BJ (cell line): ENCODE measurements around the gene INSR. TPM values are rescaled to one million over a fixed set of nuclear protein-coding genes. Genes with fewer than 3 reads are reported as not detected.
"Not testable (repeated sequence)": the region's sequence is repeated elsewhere in the genome, so short reads cannot be mapped to it uniquely, and the experiment has no call there.

Experiments
- CTCF ChIA-PET: fragments of 350-600 bp; formaldehyde crosslinking; extraction: SDS; loops from one replicate; lab custom pipeline; 2021; ENCODE audit warnings: antibody characterized with exemption, inconsistent platforms; lab: Yijun Ruan, JAX
- POLR2A ChIA-PET: fragments of 300-600 bp; sonication (Branson Sonifier 250); formaldehyde crosslinking; extraction: SDS; loops from one replicate; lab custom pipeline; 2021; ENCODE audit warnings: antibody characterized with exemption; lab: Charles Lee
- DNase-seq: peaks from one replicate; pipeline ENCODE4 v3.0.0-alpha.2; 2011; ENCODE audit warnings: low read depth
- H3K27me3 ChIP-seq: 2 replicates; pipeline ENCODE4 v1.6.0; 2011; ENCODE audit warnings: low read length; ENCODE audit not compliant: control insufficient read depth, insufficient read depth
- H3K36me3 ChIP-seq: 2 replicates; pipeline ENCODE4 v1.5.1; 2011; ENCODE audit warnings: low read length; ENCODE audit not compliant: control insufficient read depth, insufficient read depth
- H3K4me3 ChIP-seq: 2 replicates; pipeline ENCODE4 v1.5.1; 2011; ENCODE audit warnings: low read depth, mild to moderate bottlenecking, control low read depth, low read length
- CTCF ChIP-seq: IDR thresholded peaks from 2 replicates; pipeline ENCODE4 v1.5.1; 2011; ENCODE audit warnings: low read depth, mild to moderate bottlenecking, control low read depth, inconsistent platforms, low read length, moderate library complexity; ENCODE audit not compliant: insufficient read depth
- polyA plus RNA-seq: library from polyadenylated mRNA; depleted of rRNA; stranded (reverse); fragments of >200 nt; gene quantifications from 2 replicates; pipeline ENCODE4 v1.2.3, GENCODE V29; 2011; rRNA removed

The INSR gene
- polyA plus RNA-seq, 1 experiment, result 5.7 TPM

- H3K27me3 ChIP-seq, result no peaks in the 10 kb centered on the region
- POLR2A ChIA-PET, result no interaction called here
- no peak for DNase-seq
- no peak for TF ChIP-seq CTCF
- CTCF ChIA-PET, result interaction anchor here (1.6 kb wide), 1 partner anchor 204 kb away, joined by 3 read pairs; no protein-coding TSS in a partner anchor
- peaks cover 7% of the 10 kb centered on the region for H3K36me3 ChIP-seq
- H3K4me3 ChIP-seq, result no peak overlapping the region
Observed at GRCh38 chr19:7067716-7068115, 226.5 kb downstream of the INSR start.

- TF ChIP-seq CTCF, result peak; percentile 26; the same call in 1 of the 2 replicates
- H3K4me3 ChIP-seq, DNase-seq, H3K27me3 ChIP-seq, POLR2A ChIA-PET, H3K36me3 ChIP-seq: not testable (repeated sequence)
- CTCF ChIA-PET, result interaction anchor here (1.6 kb wide), 1 partner anchor 203 kb away, joined by 3 read pairs; no protein-coding TSS in a partner anchor
Observed at GRCh38 chr19:7067122-7067521, 227.1 kb downstream of the INSR start.

DNA sequence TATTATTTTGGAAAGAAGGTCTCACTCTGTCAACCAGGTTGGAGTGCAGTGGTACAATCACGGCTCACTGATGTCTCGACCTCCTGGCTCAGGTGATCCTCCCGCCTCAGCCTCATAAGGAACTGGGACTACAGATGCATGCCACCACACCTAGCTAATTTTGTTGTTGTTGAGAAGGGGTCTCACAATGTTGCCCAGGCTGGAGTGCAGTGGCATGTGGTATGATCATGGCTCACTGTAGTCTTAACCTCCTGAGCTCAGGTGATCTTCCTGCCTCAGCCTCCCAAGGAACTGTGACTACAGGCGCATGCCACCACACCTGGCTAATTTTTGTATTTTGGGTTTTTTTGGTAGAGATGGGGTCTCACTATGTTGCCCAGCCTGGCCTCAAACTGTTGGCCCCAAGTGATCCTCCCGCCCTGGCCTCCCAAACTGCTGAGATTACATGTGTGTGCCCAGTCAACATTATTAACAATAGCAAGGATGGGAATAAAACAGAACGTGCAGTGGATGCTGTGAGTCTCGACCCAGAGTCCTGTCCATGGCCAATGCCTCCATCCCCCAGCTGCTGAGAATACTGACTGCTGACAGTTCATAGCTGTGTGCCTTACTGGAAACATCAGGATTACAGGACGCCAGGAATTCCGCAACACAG is 230.3 kb downstream of the INSR start:
- Histone ChIP-seq H3K36me3 (no peaks in the 10 kb centered on the region), H3K4me3 (no peak overlapping the region), H3K27me3 (no peaks in the 10 kb centered on the region)
- no peak for TF ChIP-seq CTCF
- ChIA-PET POLR2A (no interaction called here), CTCF (no interaction called here)
- DNase-seq, result no peak

DNA sequence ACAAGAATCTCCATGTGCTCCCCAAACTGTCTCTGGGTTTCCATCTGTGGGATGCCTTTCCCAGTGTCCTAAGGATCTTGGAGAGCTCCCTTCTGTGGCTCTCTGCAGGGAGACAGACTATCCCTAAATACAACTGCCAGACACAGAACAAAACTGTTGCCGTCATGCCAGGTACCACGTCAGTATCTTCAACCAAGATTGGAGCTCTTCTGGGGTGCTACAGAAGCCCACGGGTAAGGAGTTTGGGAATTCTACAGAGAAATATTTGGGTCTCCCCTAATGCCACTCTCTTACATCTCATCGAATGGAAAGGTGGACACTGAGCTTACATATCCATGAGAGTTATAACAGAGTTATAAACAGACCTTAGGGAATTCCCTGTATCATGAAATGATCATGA is 230.9 kb downstream of the INSR start:
- Histone ChIP-seq H3K27me3 (no peaks in the 10 kb centered on the region), H3K36me3 (no peaks in the 10 kb centered on the region), H3K4me3 (no peak overlapping the region)
- no peak for TF ChIP-seq CTCF
- CTCF ChIA-PET, result no interaction called here
- DNase-seq, result no peak
- POLR2A ChIA-PET, result no interaction called here

Other genes with a start within 250 kb of the INSR start
- gene MBD3L2, start 245.1 kb downstream of the INSR start, polyA plus RNA-seq, result not detected in 2 replicates
- not detected in 2 replicates for gene MBD3L3, start 235.7 kb downstream of the INSR start, polyA plus RNA-seq
- gene ZNF557, start 224.7 kb downstream of the INSR start, polyA plus RNA-seq, result 3.1 and 3.8 TPM in 2 replicates
- 8.6 and 12.7 TPM in 2 replicates for gene ARHGEF18, start 54.5 kb upstream of the INSR start, polyA plus RNA-seq
- 1.9 and 3.8 TPM in 2 replicates for gene PEX11G, start 194.6 kb upstream of the INSR start, polyA plus RNA-seq
- gene ZNF358, start 221.7 kb upstream of the INSR start, polyA plus RNA-seq, result 25.0 and 43.9 TPM in 2 replicates
- gene MCOLN1, start 228.2 kb upstream of the INSR start, polyA plus RNA-seq, result 24.6 and 50.6 TPM in 2 replicates
- 17.2 and 55.1 TPM in 2 replicates for gene PNPLA6, start 241.3 kb upstream of the INSR start, polyA plus RNA-seq